Medulla oblongata (tissue), 1 donor: ENCODE data around the gene B4GALT6.

Source experiments
- DNase-seq: peaks from one replicate; pipeline ENCODE4 v3.0.0-alpha.2; 2015; ENCODE audit errors: extremely low spot score

Gene B4GALT6

DNA sequence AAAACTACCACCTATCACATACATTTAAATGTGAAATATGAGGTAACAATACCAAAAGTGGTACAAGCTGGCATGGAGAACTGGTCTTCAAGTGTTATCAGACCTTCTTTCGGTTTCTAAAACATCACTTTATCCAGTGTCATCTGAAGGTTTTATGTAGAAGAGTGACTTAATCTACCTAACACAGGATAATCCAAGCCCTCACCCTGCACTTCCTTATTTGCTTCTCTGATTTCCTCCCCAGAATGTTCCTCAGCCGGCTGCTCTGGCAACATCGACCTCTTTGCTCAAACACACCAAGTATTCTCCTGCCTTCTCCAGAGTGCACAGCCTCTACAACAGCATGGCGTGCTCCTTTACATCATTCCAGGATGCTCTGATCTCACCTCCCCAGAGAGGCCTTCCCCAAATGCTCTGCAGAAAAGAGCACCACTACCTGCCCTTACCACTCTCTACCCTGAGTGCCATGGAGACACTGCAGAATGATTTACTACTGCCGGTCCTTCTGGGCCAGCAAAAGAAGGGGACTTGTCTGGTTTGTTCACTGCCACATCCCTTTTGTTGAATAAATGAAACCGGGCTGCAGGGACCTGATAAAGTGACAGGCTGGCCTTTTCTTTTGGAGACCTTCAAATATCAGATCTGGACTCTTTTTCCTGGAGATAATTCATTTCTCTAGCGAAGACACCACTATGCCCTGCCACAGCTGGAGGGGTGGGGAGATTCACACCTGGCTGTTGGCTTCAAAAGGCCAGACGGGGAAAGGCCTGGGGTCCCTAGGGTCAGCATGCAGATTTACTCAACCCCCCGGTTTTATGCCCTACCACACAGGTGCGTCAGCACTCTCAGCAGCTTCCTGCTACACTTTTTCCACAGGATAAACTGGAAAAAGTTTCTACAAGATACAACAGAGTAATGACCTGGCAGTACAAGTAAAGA lies 50.7 kb downstream of the B4GALT6 start:
- no peak for DNase-seq

DNA sequence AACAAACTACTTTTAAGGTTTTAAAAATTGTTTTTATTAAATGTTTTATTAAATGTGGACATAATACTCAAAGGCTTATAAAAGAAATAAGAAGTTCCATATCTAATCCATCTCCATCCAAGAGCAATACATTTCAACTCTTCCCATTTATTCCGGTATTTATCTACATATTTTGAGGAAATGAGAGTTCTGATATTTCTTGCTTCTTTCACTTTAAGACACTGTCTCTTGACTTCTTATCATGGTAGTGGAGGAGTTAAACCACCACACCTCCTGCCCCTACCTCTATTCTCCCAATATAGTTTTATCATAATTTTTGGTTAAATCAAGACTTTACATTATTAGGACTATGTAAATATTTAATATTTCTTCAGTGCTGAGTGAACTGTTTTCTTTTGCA lies 52.0 kb downstream of the B4GALT6 start:
- no peak for DNase-seq

DNA sequence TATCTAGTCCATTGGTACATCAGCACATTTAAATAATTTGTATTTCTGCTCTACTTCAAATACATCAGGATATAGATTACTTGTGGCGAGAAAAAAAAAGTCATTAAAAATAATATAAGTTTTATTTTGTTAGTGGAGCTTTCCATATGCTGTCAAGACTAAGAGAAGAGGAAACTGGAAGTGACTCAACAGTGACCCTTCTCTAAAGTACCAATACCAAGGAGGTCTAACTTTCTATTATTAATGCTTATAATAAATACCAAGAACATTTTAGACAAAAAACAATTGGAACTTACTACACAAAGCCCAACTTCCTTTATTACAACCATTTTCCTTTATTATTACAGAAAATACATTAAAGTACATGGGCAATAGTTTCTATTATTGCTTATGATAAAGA lies 52.9 kb downstream of the B4GALT6 start:
- no peak for DNase-seq

DNA sequence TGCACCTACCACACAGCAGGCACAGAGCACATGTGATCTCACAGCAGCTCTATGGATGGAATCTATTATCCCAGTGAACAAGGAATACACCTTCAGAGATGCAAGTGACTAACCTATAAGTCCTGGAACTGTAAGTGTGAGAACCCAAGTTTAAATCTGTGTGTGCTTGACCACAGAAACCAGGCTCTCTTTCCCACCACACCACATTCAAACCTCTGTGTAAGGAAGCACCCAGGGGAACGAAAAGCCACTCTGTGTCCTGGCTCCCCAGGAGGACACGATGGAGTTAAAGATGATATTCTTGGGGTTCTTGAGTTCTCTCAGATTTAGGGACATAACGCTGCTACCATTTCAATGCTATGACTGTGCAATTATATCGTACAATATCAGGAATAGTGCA lies 53.8 kb downstream of the B4GALT6 start:
- no peak for DNase-seq

DNA sequence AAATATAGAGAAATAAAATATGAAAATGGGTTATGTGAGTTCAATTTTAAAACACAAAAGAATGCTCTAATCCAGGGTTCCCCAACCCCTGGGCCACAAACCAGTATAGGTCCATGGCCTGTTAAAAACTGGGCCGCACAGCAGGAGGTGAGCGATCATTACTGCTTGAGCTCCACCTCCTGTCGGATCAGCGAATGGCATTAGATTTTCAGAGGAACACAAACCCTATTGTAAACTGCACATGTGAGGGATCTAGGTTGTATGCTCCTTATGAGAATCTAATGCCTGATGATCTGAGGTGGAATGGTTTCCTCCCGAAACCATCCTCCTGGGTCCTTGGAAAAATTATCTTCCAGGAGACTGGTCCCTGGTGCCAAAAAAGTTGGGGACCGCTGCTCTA lies 58.0 kb downstream of the B4GALT6 start:
- DNase-seq, result no peak

DNA sequence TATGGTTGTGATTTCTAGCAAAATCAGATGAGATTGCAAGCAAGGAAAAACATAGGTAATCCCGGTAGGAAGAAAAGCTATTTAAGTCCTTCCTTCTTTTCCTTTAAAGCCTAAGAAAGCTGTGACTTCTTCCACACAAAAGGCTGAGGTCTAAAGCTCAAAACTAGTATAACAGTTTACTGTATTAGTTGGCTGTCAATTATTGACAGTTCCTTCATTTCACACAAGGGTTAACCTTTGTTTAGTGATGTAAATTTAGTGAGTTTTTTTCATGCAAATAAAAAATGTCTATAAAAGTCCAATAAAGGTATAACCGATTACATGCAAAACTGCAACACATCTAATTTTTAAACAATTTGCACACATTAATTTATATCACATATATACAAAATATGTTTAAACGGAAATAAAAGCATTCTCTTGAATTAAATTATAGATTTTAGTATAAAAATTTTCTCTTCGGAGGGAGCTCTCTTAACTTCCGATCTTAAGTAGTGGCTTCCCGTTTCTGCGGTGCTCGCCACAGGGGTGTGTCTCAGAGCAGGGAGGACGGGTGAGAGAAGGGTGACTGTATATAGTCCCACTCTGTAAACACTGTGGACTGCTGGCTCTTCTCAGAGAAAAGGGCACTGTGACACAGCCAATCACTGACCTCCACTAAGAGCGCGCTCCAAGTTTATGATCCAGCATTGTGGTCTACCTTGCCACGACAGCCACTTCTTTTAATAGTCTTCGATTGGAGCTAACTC lies 59.3 kb downstream of the B4GALT6 start:
- no peak for DNase-seq

DNA sequence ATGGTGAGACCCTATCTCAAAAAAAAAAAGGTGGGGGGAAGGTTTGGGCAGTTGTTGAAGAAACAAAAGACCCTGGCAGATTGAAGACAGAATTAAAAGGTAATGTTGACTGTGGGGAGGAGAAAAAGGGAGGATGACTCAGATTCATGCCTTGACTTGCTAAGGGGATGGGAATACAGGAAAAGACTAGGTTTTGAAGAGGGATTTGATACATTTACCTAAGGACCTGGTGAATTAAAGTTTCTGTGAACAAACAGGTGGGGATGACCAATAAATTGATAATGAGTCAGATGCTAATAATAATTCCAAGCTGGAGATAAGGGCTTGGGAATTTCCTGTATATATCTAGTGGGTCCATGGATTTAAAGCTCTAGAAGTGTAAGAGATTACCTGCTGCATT lies 65.1 kb downstream of the B4GALT6 start:
- DNase-seq, result no peak

DNA sequence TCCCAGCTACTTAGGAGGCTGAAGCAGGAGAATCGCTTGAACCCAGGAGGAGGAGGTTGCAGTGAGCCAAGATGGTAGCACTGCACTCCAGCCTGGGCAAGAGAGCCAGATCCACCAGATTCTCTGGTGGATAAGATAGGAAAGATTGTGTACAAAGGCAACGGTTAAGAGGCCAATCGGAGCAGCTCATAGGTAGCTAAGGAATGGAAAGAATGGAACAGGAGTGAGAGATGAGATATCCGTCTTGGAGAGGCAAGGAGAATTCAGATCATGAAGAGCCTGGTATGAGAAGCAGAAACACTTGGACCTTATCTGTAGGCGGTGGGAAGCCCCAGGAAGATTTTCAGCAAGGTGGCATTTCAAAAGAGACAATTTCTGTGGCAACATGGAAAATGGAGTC lies 65.6 kb downstream of the B4GALT6 start:
- DNase-seq, result no peak

DNA sequence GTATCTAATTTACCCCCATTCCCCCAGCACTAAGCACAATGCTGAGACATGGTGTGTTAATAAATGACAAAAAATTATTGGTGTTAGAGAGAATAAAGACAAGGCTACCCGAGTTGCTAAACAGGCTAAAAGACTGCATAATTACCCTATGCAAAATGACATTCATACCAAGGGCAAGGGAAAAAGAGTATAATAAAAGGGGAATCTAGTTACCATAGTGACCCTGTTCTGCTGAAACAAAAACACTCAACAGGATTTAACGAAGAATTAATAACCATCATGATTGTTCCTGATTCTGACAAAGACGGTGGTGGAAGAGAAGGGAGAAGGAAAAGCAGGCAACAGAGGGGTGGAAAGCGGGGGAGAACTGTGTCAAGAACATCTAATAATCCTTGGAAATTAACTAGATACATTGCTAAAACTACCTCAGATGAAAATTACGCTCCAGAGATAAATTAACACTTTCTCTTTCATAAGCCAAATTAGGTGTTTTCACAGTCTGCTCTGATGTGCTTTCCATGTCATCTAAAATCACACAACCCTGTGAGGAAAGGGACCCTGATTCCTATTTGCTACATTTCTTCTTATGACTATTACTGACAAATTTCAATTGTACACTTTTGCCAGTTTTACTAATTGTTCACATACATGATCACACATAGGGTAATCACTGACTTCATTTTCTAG lies 67.2 kb downstream of the B4GALT6 start:
- no peak for DNase-seq

DNA sequence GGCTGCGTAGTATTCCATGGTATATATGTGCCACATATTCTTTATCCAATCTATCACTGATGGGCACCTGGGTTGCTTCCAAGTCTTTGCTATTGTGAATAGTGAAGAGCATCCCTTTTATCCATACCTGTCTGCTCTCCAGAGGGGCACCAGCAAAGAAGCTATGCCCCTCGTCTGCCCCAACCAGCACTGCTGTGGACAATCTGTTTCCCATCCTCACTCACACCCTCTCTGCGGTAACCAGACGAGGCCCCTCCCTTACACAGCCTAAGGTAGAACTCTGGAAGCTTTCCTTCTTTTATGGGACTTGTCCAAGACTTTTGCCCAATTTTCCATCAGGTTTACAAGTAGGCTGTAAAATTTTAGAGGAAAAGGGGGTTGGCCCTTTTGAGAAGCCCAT lies 67.8 kb downstream of the B4GALT6 start:
- no peak for DNase-seq

DNA sequence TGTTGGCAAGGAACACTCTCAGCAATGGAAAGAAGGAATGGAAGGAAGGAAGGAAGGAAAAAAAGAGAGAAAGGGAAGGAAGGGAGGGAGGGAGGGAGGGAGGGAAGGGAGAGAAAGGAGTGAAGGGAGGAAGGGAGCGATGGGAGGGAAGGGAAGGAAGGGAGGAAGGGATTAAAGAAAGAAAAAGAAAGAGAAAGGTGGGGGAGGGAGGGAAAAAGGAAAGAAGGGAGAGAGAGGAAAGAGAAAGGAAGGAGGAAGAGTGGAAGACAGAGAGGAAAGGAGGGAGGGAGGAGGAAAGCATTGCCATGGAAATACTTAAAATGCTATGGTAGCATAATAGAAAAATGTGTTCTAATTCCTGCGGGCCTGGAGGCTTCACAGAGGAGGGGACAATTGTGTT lies 70.3 kb downstream of the B4GALT6 start:
- DNase-seq, result no peak

DNA sequence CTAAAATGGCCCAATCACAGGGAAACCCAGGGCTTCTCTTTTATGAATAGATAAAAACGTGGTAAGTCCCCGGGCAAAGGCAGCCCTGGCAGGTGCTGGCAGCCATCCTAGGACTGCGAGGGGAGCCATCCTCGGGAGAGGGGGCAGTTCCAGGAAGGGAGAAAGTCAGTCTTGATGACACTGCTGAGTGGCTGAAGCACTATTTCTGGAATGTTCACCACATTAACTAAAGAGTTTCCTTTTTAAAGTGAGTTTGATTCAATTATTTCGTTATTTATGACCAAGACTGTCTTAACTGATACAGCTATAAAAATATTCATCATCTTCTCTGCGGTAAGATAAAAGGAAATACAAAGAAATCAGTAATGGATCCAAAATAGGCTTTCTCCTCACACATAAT lies 72.3 kb downstream of the B4GALT6 start:
- no peak for DNase-seq

DNA sequence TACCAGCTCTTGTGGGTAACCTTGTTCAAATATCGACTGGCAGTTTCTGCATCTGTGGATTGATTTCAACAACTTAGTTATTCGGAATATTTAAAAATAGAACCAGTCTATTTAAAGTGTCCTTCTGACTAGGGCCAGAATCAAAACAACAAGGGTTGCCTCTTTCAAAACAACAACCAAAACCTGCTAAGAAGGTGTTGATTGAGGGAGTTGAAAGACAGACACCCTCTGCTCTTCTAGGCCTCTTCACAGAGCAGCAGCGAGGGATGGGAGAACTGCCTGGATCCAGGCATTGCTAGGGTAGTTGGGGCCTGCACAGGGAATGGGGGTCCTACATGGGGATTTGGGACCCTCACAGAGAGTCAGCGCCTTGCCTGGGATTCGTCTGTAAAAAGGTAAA lies 72.9 kb downstream of the B4GALT6 start:
- no peak for DNase-seq

DNA sequence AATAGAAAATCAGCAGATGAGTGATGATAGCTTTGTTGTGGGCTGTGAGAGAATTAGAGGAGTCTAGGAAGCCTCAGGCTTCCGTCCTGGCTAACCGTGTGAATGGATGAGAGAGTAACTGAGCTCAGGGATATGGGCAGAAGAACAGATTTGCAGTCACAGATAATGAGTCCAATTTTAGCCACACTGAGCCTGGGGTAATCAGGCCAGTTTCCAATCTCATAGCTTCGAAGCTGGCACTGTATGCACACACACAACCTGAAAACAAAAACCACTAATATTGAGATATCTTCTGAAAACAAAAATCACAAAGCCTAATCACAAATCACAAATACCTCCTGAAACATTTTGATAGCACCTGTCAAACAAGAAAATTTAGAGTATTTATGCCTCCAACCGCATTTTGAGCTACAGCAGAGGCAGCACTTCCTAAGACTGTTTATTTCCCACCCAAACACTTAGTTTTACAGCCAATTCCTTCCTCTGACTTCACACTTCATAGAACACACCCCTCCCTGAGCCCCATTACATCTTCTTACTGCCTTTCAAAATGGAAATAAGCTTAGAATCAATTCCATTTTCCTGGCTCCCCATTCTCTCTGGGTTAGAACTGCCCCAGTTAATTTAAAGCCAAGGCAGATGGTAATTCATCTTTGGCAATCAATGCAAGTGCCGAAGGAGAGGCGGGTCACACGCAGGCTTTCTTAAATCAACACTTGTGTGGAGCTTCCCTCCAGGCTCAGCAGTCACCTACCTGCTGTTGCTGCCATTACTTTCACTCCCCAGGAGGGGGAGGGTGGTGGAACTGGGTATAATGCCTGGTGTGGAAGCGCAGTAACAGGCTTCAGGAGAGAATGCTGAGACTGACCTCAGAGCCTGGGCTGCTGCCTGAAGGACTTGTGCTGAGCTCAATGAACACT lies 73.8 kb downstream of the B4GALT6 start:
- DNase-seq, result no peak

DNA sequence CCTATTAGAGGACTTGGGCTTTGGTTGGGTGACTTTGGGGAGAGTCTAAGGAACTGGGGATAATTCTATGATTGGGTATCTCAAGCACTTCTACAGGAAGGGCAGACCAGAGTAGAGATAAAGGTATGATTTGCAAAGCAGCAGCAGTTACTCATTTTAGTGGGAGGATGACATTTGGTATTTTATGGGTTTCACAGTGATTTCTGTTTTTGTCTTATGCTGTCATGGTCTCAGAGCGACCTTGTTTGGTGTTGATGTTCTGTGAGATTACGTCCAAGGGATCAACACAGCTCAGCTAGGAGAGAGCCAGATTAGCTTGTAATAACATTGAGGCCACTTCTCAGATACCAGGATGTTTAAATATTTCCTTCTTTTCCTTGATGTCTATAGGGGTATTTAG lies 74.5 kb downstream of the B4GALT6 start:
- DNase-seq, result no peak

DNA sequence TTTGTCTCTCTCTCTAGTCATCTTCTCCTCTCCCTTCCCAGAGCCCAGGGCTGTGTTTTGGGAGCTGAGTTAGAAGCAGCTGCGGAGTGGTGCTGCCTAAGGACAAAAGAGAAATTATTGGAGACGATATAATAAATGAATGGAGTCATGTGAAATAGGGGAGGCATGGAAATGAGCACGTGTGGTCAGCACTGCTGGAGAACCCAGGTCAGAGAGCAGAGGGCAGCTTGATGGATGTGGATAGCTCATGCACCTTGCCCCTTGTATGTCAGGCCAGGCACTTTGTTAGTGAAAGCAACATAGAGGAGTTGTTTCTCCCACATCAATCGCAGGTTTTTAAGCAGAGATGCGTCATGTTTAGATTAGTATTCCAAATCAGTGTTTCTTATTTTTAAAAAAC lies 77.0 kb downstream of the B4GALT6 start:
- no peak for DNase-seq

DNA sequence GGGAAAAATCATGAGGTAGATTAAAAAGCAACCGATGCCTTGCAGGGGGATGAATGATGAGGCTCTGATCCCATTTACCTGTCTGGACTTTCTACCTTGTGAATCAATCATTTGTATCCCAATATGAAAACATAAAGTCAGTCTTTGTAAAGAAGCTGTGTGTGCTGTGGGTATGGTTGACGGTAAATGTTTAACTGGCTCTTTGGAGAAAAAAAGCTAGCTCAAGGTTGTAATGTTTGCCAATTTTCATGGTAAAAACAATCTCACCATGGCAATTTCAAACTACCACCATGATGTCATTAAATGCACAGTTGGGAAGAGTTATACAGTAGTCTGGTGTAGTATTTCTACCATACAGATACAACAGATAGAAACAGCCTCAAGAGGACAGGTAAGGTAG lies 78.1 kb downstream of the B4GALT6 start:
- DNase-seq, result no peak

DNA sequence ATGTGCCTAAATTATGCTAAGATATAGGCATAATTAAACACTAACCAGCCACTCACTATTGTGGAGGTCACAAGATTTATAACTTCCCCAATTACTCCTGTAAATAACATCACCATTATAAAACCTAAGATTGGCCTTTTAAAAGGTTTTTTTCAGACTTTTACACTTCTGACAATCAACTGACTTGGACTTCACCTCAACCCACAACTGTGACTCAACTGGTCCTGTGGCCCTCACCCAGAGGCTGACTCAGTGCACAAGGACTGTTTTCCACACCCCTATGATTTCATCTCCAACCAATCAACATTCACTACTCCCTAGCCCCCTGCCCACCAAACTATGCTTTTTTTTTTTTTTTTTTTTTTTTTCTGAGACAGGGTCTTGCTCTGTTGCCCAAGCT lies 81.1 kb downstream of the B4GALT6 start:
- no peak for DNase-seq

DNA sequence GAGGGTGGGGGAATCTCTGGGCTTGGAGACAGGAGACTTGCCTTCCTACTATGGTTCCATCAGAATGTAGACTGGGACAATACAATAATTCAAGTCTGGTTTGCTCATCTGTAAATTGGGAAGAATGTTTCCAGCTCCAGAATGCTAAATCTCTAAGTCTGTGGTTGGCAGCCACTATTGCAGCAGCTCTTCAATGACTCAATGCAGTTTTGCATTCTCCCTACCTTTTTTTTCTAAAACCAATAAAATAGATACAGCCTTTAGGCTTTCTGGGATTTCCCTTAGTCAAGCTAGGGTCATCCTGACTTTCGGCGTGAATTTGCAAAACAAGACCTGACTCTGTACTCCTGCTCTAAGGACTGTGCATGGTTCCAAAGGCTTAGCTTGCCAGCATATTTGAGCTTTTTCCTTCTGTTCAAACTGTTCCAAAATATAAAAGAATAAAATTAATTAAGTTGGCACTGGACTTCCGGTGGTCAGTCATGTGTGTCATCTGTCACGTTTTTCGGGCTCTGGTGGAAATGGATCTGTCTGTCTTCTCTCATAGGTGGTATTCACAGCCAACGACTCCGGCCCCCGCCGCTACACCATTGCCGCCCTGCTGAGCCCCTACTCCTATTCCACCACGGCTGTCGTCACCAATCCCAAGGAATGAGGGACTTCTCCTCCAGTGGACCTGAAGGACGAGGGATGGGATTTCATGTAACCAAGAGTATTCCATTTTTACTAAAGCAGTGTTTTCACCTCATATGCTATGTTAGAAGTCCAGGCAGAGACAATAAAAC lies 86.2 kb downstream of the B4GALT6 start:
- no peak for DNase-seq

DNA sequence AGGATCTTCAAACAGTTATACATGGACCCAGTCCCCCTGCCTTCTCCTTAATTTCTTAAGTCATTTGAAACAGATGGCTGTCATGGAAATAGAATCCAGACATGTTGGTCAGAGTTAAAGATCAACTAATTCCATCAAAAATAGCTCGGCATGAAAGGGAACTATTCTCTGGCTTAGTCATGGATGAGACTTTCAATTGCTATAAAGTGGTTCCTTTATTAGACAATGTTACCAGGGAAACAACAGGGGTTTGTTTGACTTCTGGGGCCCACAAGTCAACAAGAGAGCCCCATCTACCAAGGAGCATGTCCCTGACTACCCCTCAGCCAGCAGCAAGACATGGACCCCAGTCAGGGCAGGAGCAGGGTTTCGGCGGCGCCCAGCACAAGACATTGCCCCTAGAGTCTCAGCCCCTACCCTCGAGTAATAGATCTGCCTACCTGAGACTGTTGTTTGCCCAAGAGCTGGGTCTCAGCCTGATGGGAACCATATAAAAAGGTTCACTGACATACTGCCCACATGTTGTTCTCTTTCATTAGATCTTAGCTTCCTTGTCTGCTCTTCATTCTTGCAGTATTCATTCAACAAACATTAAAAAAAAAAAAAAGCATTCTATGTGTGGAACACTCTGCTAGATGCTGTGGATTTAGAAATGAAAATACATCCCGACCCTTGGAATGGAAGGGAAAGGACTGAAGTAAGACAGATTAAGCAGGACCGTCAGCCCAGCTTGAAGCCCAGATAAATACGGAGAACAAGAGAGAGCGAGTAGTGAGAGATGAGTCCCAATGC lies 88.1 kb downstream of the B4GALT6 start:
- DNase-seq, result no peak
